ENCODE results near the gene RASA4.
A peak's percentile ranks its signal among the peaks of the same experiment; 100 is the strongest.
"Not testable (repeated sequence)": the region's sequence is repeated elsewhere in the genome, so short reads cannot be mapped to it uniquely, and the experiment has no call there.

Gene RASA4

DNA sequence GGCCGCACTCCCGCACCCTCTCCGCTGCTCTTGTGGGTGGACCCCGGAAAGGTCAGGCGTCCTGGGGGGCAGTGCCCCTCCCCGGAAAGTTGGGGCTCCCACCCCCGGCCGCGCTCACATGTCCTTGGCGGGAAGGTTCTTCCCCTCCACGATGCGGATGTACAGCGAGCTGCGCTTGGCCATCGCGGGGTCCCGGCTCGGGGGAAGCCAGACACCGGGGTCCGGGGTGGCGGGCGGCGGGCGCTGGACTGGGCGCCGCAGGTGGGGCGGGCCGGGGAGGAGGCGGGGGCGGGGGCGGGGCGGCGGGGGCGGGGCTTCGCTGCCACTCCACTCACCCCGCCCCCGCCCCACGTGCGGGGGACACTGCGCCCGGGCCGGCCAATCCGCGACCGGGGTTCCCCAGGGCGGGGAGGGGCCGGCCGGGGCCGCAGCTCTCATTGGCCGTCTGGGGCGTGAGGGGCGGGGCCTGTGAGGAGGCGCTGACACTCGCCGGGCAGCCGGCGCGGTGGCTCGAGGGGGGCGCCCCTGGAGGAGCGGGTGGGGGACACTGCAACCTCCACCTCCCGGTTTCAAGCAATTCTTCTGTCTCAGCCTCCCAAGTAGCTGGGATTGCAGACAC, at the start of gene RASA4:
TSS of gene RASA4 (minus strand) at position 250 of the 619 bp plus-strand sequence. CDS start at position 183, 67 bp downstream.
- DNase-seq (ENCODE audit: low read depth), result not testable (repeated sequence)
- H3K4me3 ChIP-seq (ENCODE audit: low read length), result peak within 1 kb of the TSS; percentile 50

DNA sequence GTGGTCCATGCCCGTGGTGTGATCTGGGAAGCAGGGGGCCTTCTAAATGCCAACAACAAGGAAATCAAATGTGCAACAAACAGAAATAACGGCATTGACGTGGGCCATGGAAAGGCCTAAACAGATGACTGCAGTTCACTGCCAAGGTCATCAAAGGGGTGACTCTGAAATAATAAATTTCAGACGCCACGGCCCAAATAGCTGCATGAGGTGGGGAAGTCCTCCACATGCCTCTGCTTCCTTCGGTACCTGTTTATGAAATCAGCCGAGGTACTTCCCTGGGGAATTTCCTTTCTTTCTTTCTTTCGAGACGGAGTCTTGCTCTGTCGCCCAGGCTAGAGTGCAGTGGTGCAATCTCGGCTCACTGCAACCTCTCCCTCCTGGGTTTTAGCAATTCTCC, 48.2 kb upstream of the RASA4 start:
- not testable (repeated sequence) for H3K4me3 ChIP-seq (ENCODE audit: low read length); DNase-seq (ENCODE audit: low read depth)

DNA sequence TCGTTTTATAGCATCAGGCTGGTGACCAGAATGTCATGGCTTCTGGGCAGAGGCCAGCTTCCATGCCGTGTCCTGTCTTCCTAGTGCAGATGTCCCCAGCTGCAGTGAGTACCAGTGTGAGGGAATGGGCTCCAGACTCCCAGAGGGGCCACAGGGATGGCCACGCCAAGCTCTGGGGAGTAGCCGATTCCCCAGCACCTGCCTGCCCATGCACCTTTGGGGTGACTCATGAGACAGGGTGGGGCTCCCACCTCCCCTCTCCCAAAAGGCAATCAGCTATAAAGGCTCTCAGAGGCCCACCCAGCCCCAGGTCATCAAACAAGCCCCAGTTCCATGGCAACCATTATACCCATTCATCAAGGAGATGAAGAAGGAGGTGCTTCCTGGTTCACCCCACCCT, 33.4 kb upstream of the RASA4 start, which contains the start of gene SPDYE2B:
TSS of gene SPDYE2B (plus strand) at position 396 of the 400 bp plus-strand sequence. CDS start 2,030 bp downstream, outside the sequence.
- DNase-seq (ENCODE audit: low read depth); H3K4me3 ChIP-seq (ENCODE audit: low read length): not testable (repeated sequence)

DNA sequence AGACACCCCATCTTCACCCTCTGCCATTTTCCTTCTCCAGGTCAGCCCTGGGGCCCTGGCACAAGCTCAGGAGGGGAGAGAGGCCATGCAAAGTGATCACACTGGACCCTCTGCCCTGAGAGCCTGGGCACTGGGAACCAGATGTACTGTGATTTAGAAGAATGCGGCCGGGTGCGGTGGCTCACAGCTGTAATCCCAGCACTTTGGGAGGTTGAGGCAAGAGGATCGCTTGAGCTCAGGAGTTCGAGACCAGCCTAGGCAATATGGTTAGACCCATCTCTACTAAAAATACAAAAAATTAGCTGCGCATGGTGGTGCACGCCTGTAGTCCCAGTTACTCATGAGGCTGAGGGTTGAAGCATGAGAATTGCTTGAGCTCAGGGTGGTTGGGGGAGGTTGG, 31.3 kb upstream of the RASA4 start:
- not testable (repeated sequence) for H3K4me3 ChIP-seq (ENCODE audit: low read length); DNase-seq (ENCODE audit: low read depth)

DNA sequence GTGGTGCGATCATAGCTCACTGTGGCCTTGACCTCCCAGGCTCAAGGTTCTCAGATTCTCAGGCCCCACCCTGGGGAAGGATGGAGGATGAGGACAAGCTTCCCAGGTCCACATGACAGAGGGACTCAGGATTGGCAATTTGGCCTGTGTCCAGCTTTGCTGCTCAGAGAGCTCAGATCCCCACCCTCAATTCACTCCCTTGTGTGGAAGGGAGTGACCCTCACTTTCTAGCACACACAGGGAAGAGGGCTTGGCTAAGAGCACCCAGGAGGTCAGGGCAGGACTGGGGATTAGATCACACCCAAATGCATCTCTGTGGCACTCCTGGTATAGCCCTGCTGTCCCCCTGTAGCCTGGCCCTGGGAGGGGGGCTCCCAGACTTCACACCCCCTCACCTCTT, 26.8 kb upstream of the RASA4 start:
- DNase-seq (ENCODE audit: low read depth); H3K4me3 ChIP-seq (ENCODE audit: low read length): not testable (repeated sequence)

DNA sequence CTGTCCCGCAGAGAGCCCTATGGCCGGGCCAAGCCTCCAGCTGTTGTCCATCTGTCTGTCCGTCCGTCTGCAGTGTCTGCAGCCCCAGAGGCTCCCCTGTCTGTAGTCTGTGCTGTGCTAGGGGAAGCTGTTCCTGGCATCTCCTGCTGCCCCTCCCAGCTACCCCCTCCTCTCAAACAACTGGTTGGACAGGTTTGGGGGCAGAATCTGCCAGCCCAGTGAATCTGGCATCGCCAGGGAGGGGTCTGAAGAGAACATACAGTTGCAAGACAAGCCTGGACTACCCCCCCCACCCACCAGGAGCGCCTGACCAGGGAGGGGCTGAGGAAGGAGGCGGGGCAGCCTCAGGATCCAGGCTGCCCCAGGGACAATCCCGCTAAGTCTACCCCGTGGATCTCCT, 26.1 kb upstream of the RASA4 start, which contains the start of gene UPK3BL1:
TSS of gene UPK3BL1 (minus strand) at position 101 of the 400 bp plus-strand sequence. CDS start at position 51, 50 bp downstream.
- DNase-seq (ENCODE audit: low read depth); H3K4me3 ChIP-seq (ENCODE audit: low read length): not testable (repeated sequence)

DNA sequence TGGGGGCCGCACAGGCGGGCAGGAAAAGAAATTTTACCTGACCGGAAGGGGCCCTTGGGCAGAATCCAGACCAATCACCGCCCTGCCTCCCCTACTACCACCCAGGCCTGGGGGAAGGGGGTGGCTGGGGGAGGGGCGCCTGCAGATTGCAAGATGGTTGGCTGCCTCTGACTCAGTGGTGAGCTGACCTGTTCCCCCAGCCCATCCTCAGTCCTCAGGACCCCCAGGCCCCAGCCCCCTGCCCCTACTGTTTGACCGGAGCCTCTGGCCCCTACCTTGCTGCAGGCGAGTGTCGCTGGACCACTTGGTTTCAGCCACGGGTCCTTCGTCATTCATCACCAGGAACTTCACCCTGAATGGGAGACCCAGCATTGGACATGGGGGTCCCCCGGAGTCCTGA, 22.3 kb upstream of the RASA4 start:
- not testable (repeated sequence) for H3K4me3 ChIP-seq (ENCODE audit: low read length); DNase-seq (ENCODE audit: low read depth)

DNA sequence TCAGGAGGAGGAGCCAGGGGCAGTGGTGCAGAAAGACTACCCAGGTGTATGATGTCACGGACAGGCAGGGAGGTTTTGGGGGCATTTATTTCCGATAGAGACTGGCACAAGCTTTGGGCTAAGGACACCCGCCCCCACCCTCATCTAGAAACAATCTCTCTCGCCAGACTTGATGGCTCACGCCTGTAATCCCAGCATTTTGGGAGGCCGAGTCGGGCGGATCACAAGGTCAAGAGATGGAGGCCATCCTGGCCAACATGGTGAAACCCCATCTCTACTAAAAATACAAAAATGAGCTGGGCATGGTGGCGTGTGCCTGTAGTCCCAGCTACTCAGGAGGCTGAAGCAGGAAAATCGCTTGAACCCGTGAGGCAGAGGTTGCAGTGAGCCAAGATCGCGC, 20.4 kb upstream of the RASA4 start:
- DNase-seq (ENCODE audit: low read depth); H3K4me3 ChIP-seq (ENCODE audit: low read length): not testable (repeated sequence)

DNA sequence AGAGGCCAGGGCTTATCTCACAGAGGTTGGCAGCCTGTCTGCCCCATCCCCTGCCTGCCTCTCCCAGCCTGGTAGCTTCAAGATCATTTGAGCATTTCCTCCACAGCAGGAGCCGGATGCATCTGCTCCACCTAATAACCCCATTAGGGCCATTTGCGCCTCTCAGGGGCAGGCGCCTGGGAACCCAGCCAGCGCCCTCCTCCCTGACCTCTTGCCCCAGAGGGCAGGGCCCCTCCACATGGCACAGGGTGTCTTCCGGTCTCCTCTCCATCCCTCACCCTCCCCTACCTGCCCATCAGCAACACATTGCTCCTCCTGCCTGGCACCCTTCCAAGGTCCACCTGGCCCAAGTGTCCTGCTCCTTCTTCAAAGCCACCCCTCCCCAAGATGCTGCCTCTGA, 18.8 kb upstream of the RASA4 start:
- H3K4me3 ChIP-seq (ENCODE audit: low read length); DNase-seq (ENCODE audit: low read depth): not testable (repeated sequence)

DNA sequence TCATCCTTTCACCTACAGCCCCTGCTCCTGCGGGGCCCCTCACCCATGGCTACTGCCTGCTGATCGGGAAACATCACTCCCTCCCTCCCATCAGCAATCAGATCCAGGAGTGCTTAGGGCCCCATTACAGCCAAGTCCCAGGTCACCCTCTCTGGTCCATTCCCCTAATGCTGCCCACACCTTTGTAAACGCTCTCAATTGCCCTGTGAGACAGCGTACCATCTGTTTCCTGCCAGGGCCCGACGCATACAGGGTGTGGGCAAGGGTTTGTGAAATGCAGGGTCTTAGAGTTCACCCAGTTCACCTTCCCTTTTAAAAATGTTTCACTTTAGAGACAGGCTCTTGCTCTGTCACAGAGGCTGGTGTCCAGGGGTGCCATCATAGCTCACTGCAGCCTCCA, 17.7 kb upstream of the RASA4 start:
- H3K4me3 ChIP-seq (ENCODE audit: low read length); DNase-seq (ENCODE audit: low read depth): not testable (repeated sequence)

DNA sequence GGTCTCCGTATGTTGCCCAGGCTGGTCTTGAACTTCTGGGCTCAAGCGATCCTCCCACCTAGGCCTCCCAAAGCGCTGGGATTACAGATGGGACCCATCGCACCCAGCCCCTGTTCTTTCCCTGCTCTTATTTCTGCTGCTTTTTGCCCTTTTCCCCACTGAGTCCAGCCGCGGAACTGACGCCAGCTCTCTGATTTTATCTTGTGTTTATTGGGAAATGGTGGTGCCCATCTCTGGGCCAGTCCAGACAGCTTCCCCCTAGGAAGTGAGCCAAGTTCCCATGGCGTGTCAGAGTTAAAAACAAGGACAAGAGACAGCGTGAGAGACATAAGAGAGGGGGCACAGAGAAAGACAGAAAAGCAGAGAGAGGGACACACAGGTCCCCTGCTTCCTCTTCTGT, 14.1 kb upstream of the RASA4 start:
- H3K4me3 ChIP-seq (ENCODE audit: low read length); DNase-seq (ENCODE audit: low read depth): not testable (repeated sequence)

DNA sequence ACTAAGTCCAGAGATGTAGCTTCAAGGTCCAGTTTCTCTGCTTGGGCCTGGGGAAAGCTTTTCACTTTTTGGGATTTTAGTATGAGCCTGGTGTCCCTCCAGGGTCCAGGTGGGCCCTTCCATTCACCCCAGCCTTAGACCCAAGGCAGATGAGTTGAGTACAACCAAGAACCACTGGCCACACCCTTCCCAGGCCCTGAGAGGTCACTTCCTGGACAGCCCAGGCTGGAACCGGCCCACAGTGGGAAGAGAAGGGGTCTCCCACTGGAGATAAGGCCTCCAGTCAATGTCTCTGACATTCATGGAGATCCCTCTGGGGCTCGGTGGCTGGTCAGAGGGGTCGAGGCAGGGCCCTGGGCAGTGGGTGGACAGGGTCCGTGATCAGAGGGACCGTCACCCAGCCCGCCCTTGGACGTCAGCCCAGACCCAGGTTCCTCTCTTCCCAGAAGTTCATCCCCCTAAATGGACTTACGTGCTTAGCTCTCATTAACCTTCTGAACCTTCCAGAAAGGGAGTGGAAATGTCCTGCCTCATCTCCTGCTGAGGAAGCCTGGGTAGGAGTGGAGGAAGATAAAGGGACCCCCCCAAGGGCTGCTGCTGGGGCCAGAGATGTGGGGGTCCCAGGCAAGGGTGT, 10.8 kb upstream of the RASA4 start:
- not testable (repeated sequence) for DNase-seq (ENCODE audit: low read depth); H3K4me3 ChIP-seq (ENCODE audit: low read length)

DNA sequence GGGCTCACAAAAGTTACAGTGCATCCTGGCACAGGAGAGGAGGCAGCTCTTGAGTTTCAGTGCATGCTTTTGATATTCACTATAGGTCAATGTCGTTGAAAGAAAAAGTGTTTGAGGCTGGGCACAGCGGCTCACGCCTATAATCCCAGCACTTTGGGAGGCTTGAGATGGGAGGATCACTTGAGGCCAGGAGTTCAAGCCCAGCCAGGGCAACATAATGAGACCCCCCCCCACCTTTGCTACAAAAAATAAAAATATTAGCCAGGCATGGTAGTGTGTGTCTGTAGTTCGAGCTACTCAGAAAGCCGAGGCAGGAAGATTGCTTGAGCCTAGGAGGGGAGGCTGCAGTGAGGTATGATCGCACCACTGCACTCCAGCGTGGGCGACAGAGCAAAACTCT, 1.6 kb upstream of the RASA4 start:
- not testable (repeated sequence) for DNase-seq (ENCODE audit: low read depth)

DNA sequence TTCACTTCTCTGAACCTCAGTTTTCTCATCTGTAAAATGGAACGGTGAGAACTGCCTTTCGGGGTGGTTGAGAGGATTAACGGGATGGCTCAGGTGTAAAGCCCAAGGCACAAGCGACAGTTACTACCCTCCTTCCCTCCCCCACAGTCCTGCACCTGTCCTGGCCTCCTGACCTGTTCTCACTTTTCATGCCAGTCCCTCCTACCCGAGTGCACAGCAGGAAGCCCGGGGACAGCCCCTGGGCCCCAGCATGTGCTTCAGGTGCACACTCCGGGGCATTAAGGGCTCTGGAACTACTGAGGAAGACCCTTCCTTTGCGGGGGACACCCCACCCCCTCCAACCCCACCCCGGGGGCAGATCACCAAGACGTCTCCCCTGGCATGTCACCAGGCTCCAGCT, 626 bp downstream of the RASA4 start:
- not testable (repeated sequence) for DNase-seq (ENCODE audit: low read depth); H3K4me3 ChIP-seq (ENCODE audit: low read length)

More for the DNA sequence above, 1.6 kb upstream of the RASA4 start:
- not testable (repeated sequence) for H3K4me3 ChIP-seq (ENCODE audit: low read length)

DNA sequence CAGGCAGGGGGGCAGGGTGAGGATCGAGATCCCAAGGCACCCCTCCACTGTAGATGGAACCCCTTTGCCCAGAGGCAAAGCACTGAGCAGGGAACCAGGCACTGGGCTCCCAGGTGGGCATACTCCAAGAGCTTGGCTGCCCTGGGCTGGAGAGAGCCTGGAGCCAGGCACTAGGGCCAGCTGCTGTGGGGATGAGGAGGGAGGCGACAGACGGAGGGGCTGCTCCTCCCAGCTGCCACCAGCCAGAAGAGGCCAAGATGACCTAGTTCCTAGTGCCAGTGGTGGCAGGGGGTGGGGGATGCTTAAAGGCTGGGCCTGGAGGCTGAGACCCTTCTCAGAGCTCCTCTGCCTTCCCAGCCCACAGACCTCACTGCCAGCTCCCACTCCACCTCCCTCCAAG, 1.7 kb downstream of the RASA4 start:
- H3K4me3 ChIP-seq (ENCODE audit: low read length); DNase-seq (ENCODE audit: low read depth): not testable (repeated sequence)

DNA sequence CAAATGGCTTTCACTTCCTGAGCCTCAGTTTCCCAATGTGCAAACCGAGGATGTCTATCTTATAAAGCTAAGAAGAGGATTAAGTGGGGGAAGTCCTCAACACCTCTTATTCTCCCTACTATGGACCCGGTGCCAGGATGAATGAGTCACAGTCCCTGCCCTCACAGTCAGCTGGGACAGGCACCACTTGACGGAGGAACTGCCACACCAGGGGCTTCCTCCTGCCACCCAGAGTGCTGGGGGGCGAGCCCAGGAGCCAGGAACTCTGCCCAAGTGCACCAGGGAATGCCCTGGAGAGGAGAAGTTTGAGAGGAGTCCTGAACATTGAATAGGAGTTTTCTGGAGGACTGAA, 2.2 kb downstream of the RASA4 start:
- not testable (repeated sequence) for H3K4me3 ChIP-seq (ENCODE audit: low read length); DNase-seq (ENCODE audit: low read depth)

DNA sequence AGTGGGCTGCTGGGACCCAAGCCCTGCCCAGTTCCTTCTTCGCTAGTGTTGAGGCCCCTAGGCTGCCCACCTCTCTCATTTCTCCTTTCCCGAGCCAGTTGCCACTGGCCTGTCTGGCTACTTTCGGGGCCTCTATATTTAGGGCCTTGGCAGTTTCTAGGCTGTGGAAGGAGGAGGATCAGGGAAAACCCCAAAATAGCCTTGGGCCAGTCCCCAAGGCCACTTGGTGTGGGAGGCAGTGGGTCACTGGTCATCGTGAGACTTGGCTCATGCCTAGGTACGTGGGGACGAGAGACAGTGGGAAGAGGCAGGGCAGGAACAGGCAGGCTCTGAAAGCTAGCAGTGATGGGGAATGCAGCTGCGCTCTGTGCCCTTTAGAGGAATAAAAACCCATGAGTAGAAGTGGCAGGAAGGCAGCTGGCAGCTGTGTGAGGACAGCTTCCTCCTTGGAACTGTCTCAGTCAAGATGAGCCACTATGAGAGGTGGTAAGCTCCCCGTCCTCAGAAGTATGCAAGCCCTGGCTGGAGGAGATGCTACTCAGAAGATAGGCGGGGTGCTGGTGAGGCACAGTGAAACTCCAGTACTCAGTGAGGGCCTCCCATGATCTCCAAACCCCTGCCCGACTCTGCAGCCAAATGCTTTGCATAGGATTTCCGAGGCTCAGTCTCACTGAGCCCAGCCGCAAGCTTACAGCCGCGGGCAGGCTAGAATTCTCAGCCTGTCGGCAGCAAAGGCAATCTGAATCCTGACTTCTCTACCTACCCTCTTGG, 2.8 kb downstream of the RASA4 start:
- not testable (repeated sequence) for DNase-seq (ENCODE audit: low read depth)

DNA sequence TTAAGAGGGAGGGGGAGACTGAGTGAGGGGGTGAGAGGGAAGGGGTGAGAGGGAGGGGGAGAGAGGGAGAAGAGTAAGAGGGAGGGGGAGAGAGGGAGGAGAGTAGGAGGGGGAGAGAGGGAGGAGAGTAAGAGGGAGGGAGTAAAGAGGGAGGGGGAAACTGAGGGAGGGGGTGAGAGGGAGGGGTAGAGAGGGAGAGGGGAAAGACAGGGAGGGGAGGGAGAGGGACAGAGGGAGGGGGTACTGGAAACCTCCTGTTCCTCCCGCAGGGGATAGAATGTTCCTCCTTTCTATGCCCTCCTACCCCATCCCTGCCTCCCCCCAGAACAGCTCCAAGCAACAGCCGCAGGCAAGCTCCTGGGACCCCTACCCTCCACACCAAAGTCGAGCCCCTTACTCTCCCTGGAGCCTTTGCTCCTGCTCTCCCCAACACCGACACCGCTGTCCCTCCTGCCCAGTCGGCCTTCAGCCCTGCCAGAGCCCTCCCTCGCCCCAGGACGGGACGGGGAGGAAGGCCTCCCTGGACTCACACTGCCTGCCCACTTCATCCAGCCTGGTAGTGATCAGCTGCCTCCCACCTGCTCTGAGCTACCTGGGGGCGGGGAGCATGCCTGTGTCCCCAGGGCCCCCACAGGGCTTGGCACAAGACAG, 4.8 kb downstream of the RASA4 start:
- peak overlapping the region; percentile 26 for H3K4me3 ChIP-seq (ENCODE audit: low read length)
- not testable (repeated sequence) for DNase-seq (ENCODE audit: low read depth)

More for the DNA sequence above, 2.8 kb downstream of the RASA4 start:
- not testable (repeated sequence) for H3K4me3 ChIP-seq (ENCODE audit: low read length)

DNA sequence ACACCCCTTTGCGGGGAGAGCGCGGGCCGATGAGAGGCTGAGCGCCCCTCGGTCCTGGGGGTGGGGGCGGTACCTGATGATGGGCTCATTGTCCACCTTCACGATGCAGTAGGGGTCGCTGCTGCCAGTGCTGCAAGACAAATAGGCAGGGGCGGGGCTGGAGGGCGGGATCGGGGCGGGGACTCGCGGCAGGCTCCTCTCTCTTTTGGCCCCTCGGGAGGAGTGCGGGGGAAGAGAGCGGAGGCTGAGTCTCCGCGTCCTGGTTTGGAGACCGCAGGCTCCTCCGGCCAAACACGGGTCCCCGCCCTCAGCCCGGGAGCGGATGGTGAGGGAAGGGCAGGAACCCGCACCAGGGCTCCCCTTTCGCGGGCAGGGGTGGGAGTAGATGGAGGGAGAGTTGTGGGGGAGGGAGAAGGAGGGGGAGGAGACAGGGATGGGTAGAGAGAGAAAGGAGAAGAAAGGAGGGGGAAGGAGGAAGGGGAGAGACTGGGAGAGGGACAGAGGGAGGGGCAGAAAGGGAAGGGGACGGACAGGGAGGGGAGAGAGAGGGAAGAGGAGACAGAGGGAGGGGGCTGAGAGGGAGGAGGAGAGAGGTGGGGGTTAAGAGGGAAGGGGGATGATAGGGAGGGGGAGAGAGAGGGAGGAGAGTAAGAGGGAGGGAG, 5.4 kb downstream of the RASA4 start:
- H3K4me3 ChIP-seq (ENCODE audit: low read length); DNase-seq (ENCODE audit: low read depth): not testable (repeated sequence)
